ENCODE data around the gene NEK1.
A peak's percentile ranks its signal among the peaks of the same experiment; 100 is the strongest.

DNA sequence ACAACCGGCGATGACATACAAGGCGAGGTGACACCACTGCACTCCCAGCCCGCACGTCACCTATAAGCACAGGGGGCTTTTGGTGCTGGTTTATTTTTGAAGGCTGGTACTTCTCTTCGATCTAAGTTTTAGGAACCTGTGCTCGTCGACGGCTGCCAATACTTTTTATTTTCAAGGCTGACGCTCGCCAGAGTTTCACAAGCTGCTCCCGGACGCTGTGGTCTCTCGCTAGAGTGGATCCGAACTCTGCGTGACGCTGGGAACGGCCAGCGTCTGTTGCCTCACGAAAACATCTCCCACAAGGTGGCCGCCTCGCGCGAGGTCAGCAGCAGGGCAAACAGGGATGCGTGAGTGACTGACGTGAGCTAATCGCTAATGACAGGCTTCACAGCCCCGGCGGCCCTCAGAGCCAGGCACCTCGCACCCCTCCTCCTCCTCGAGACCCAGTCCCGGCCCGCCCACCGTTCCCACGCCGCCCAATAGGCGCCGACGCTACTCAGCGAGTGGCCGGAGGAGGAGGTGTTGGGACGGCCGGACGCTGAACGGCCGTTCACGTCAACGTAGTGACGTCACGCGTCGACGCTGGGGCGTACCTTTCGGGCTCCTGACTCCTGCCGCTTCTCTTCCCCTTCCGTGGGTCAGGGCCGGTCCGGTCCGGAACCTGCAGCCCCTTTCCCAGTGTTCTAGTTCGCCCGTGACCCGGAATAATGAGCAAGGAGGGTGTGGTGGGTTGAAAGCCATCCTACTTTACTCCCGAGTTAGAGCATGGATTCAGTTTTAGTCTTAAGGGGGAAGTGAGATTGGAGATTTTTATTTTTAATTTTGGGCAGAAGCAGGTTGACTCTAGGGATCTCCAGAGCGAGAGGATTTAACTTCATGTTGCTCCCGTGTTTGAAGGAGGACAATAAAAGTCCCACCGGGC lies 7.8 kb upstream of the NEK1 start, which contains the start of gene CLCN3:
- TF ChIP-seq, protein P1, sequence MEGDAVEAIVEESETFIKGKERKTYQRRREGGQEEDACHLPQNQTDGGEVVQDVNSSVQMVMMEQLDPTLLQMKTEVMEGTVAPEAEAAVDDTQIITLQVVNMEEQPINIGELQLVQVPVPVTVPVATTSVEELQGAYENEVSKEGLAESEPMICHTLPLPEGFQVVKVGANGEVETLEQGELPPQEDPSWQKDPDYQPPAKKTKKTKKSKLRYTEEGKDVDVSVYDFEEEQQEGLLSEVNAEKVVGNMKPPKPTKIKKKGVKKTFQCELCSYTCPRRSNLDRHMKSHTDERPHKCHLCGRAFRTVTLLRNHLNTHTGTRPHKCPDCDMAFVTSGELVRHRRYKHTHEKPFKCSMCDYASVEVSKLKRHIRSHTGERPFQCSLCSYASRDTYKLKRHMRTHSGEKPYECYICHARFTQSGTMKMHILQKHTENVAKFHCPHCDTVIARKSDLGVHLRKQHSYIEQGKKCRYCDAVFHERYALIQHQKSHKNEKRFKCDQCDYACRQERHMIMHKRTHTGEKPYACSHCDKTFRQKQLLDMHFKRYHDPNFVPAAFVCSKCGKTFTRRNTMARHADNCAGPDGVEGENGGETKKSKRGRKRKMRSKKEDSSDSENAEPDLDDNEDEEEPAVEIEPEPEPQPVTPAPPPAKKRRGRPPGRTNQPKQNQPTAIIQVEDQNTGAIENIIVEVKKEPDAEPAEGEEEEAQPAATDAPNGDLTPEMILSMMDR (IDR thresholded peaks at IDR 0.05; ENCODE audit: extremely low read depth in 1 of 2, insufficient read depth in 1 of 2, low read depth in 1 of 2, low read length in 2 of 2), result peak in 1 of 2 donors; percentile 14
- peak; percentile 94 for TF ChIP-seq POLR2A (IDR thresholded peaks at IDR 0.05; ENCODE audit: low read depth, low read length)
- TF ChIP-seq EZH2 (IDR thresholded peaks at IDR 0.05; ENCODE audit: borderline replicate concordance, low read depth, low read length, severe bottlenecking), result no peak
- TF ChIP-seq FOS (IDR thresholded peaks at IDR 0.05; ENCODE audit: borderline replicate concordance, insufficient read depth, low read length), result no peak
- TF ChIP-seq, protein P2, sequence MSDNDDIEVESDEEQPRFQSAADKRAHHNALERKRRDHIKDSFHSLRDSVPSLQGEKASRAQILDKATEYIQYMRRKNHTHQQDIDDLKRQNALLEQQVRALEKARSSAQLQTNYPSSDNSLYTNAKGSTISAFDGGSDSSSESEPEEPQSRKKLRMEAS (IDR thresholded peaks at IDR 0.05; ENCODE audit: insufficient read depth, insufficient read length), result no peak
- no peak for TF ChIP-seq MYC (IDR thresholded peaks at IDR 0.05; ENCODE audit: low read depth, low read length)
- peak; percentile 80 for TF ChIP-seq POLR2AphosphoS5 (IDR thresholded peaks at IDR 0.05; ENCODE audit: insufficient read depth, low read depth, low read length)
- no peak for TF ChIP-seq GATA2 (IDR thresholded peaks at IDR 0.05; ENCODE audit: insufficient read depth, insufficient read length, low read depth, low read length)

Data from endothelial cell of umbilical vein (primary cell).